ENCODE measurements around the gene OR5J2.
"Not testable (repeated sequence)": the region's sequence is repeated elsewhere in the genome, so short reads cannot be mapped to it uniquely, and the experiment has no call there.

Gene OR5J2

GRCh38 chr11:56176318-56176717 lies at the start of gene OR5J2:
Gene OR5J2, plus strand, starts transcription at chr11:56176618. Its CDS starts 0 bp downstream, at chr11:56176618.
- no peak for DNase-seq

GRCh38 chr11:56140151-56140661 lies 36.2 kb upstream of the OR5J2 start, which contains the start of gene OR8J3:
Gene OR8J3, minus strand, starts transcription at chr11:56140201. Its CDS starts 2,483 bp downstream, at chr11:56137718.
- DNase-seq, result no peak

GRCh38 chr11:56143681-56144080 lies 32.7 kb upstream of the OR5J2 start:
- not testable (repeated sequence) for DNase-seq

GRCh38 chr11:56151376-56151775 lies 25.0 kb upstream of the OR5J2 start:
- DNase-seq, result no peak

- no peak for DNase-seq
These were observed 24.1 kb upstream of the OR5J2 start for GRCh38 chr11:56152333-56152732.

- DNase-seq, result no peak
These were observed 16.2 kb upstream of the OR5J2 start, which contains the start of gene OR8K5 for GRCh38 chr11:56160217-56160616. Gene OR8K5, minus strand, starts transcription at chr11:56160317. Its CDS starts 0 bp downstream, at chr11:56160317.

- no peak for DNase-seq
These were observed 12.6 kb upstream of the OR5J2 start for GRCh38 chr11:56163804-56164203.

- no peak for DNase-seq
These were observed 4.1 kb upstream of the OR5J2 start for GRCh38 chr11:56172256-56172830.

- DNase-seq, result no peak
These were observed 7.0 kb downstream of the OR5J2 start for GRCh38 chr11:56183459-56183858.

GRCh38 chr11:56188602-56189001 lies 12.2 kb downstream of the OR5J2 start:
- DNase-seq, result no peak

- DNase-seq, result no peak
These were observed 20.3 kb downstream of the OR5J2 start for GRCh38 chr11:56196705-56197104.

GRCh38 chr11:56197367-56197766 lies 20.9 kb downstream of the OR5J2 start:
- DNase-seq, result no peak

GRCh38 chr11:56207790-56208189 lies 31.4 kb downstream of the OR5J2 start:
- no peak for DNase-seq

- no peak for DNase-seq
These were observed 38.1 kb downstream of the OR5J2 start for GRCh38 chr11:56214537-56214936.

GRCh38 chr11:56219735-56220134 lies 43.3 kb downstream of the OR5J2 start:
- DNase-seq, result not testable (repeated sequence)
